Peyer's patch (tissue), 4 donors: ENCODE measurements around the gene KCNQ1.

Experiments
- POLR2A ChIP-seq, 2 donors: fragments of 450-650 bp; IDR thresholded peaks; one replicate each; pipeline ENCODE4 v1.5.1; 2017; ENCODE audit warnings: antibody characterized with exemption in 2 of 2, mild to moderate bottlenecking in 2 of 2, moderate library complexity in 2 of 2
- TF ChIP-seq, protein P1 (sequence below), 6 experiments: fragments of 450-650 bp in 4 of 6; fragments of 200-600 bp in 2 of 6; sonication (generic) in 1 of 6; IDR thresholded peaks; one replicate each; pipeline ENCODE4 v1.5.1; 2017 to 2019; ENCODE audit warnings: antibody characterized with exemption in 6 of 6, mild to moderate bottlenecking in 3 of 6, moderate library complexity in 1 of 6

DNA sequence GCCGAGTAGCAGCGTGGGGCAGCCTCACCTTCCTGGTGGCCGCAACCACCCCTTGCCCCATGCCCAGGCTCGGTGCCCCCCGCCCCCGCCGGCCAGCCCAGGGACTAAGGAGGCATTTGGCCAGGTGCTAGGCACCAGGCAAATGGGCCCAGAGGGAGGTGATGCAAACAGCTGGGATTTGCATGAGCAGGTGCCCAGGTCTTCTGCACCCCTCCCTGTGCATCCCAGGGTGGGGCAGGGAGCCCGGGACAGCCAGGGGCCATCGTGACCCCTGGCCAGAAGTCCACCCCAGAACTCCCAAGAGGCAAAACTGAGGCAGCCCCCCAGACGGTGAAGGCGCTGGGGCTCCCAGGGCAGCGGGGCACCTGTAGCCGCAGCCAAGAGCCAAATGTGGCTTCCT is 18.6 kb upstream of the KCNQ1 start:
- TF ChIP-seq, protein P1, sequence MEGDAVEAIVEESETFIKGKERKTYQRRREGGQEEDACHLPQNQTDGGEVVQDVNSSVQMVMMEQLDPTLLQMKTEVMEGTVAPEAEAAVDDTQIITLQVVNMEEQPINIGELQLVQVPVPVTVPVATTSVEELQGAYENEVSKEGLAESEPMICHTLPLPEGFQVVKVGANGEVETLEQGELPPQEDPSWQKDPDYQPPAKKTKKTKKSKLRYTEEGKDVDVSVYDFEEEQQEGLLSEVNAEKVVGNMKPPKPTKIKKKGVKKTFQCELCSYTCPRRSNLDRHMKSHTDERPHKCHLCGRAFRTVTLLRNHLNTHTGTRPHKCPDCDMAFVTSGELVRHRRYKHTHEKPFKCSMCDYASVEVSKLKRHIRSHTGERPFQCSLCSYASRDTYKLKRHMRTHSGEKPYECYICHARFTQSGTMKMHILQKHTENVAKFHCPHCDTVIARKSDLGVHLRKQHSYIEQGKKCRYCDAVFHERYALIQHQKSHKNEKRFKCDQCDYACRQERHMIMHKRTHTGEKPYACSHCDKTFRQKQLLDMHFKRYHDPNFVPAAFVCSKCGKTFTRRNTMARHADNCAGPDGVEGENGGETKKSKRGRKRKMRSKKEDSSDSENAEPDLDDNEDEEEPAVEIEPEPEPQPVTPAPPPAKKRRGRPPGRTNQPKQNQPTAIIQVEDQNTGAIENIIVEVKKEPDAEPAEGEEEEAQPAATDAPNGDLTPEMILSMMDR (IDR thresholded peaks at IDR 0.05) = no peak
- no peak for TF ChIP-seq POLR2A (IDR thresholded peaks at IDR 0.05)
